ENCODE results near the gene CASZ1. TPM values are rescaled to one million over a fixed set of nuclear protein-coding genes. Genes with fewer than 3 reads are reported as not detected.

CASZ1 gene
- polyA plus RNA-seq, 3 donors: 14.0 to 14.6 (median 14.1) TPM

DNA sequence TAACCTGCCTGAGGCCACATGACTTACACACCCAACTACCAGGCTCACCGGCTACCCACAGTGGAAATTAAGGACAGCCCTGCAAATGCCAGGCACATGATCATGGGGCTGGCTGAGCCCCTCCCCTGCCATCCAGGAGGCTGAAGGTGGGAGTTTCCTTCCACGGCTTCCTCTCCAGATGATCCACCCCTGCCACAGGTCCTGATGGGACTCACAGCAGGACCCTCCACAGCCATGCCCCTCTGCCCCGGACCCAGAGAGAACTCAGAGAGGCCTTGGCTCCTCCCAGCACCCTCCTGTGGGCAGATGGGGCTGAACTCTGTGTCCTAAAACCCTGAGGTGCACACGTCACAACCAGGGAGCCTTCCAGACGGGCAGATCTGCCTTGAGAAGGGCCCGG, 29.1 kb upstream of the CASZ1 start:
- DNase-seq (ENCODE audit: low read depth in 3 of 3, low spot score in 2 of 3): no peak

GRCh38 chr1:10824821-10825540, 28.5 kb upstream of the CASZ1 start:
- no peak for DNase-seq (ENCODE audit: low read depth in 3 of 3, low spot score in 2 of 3)

DNA sequence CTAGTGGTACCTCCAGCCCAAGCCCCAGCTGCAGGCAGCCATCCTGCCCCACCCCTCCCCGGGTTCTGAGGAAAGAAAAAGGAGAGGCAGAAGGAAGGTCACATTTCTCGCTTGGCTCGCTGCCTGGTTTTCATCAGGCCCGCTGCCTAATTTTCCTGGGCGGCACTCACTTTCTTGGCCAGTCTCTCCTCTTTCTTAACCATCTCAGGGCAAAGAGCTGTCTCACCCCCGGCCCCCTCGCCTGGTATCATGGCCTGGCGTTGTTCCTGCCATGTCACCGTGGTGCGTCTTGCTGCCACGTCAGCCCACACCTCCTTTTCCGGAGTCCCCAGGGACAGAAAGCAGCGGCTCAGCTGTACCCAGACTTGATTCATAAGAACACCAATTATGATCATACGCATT, 26.6 kb upstream of the CASZ1 start:
- no peak for DNase-seq (ENCODE audit: low read depth in 3 of 3, low spot score in 2 of 3)

DNA sequence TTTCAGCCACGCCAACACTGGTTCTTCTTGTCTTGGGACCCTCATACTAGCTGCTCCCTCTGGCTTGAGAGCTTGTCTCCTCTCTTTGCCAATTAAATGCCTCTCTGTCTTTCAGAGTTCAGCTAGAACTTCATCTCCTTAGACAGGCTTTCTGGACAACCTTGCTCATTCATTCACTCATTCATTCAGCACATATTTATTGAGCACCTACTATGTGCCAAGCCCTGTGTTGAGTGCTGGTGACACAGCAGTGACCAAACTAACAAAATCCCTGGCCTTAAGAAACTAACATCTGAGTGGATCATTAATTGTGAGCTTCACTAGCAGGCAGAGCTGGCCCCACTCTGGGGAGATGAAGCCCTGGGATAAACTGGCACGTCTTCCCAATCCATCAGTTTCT, 24.9 kb upstream of the CASZ1 start:
- DNase-seq (ENCODE audit: low read depth in 3 of 3, low spot score in 2 of 3): no peak

DNA sequence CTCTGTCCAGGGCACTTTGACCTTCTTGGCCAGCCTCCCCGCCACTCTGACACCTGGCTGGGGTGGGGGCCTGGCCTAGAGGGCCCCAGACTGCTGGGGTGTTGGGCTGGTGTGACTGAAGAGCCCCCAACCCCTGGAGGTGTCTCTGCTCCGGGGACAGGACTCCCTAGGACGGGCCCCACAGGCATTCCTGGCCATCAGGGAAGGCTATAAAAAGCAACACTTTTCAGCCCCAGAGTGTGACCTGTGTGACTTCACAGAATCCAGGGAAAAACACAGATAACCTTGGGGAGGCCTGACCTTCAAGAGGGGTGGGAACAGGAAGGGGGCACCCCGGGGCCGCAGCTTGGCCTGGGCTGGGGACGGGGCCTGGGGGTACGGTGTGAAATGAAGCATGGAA, 24.0 kb upstream of the CASZ1 start:
- no peak for DNase-seq (ENCODE audit: low read depth in 3 of 3, low spot score in 2 of 3)

DNA sequence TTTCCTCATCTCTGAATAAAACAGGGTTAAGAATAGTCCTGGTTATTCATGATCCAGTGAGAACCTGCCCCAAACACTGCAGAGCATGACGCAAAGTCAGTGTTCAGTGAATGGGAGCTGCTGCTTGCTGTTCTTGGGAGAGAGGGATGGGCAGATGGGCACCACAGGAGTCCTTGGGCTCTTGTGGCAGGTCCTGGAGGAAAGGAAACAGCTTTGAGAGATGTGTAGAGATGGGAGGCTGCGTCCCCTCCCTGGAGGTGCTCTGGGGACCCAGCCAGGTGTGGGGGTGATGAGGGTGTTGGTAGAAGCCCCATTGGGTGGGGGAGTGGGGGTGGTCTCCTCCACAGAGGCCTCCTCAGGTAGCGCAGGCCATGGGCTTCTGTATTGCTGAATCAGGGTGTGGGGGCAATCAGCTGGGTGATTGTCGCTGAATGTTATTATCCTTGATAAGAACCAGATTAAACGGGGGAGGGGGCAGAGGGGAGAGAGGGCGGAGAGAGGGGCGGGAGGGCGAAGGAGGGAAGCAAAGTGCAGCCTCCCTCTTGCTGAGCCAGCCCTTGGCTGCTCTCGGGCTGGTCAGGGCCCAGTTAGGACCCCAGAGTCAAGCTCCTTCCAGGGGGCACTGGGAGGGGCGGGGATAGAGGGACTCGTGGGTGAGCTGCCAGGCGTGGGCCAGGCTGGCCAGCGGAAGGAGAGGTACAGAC, 22.9 kb upstream of the CASZ1 start:
- DNase-seq (ENCODE audit: low read depth in 3 of 3, low spot score in 2 of 3): no peak

GRCh38 chr1:10818262-10819197, 22.1 kb upstream of the CASZ1 start:
- no peak for DNase-seq (ENCODE audit: low read depth in 3 of 3, low spot score in 2 of 3)

DNA sequence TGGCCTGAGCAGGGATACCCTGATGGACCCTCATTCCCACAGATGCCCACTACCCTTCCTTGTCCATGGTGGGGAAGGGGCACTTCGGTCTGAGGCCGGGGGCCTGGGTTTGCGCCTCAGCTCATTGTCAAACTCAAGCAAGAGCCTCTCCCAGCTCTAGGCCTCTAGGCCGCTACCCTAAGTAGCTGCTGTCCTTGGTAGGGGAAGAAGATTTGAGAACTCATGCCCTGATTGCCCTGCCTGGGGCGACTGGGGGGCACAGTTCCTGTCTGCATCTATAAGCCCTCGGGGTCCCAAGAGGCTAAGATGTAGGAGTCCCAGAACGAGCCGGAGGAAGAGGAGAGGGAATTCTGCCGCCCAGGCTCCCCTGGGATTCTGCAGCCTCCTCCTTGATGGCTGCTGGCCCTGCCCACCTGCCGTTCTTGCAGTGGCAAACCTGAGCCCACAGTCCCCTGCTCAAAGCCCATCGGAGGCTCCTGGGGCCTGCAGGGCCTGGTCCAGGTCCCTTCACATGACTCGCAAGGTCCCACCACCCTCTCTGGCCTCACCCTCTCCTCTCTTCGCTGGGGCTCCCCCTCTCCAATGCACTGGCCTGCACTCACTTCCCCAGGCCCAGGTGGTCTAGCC, 20.4 kb upstream of the CASZ1 start:
- DNase-seq (ENCODE audit: low read depth in 3 of 3, low spot score in 2 of 3): no peak

DNA sequence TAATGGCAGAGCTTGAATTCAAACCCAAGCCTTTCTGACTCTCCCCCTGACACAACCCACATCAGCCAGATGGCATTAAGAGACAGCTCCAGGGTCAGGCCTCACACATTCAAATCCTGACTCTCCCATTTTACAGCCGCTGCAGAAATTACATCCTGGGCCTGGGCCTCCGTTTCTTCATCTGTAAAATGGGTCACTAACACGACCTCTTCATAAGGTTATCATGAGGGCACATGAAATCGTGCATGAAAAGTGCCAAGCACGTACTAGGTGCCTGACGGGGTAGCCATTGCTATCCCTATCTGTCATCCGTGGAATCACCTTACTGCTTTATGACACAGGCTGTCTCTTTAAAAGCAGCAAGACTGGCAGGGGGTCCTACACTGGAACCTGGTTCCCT, 19.8 kb upstream of the CASZ1 start:
- DNase-seq (ENCODE audit: low read depth in 3 of 3, low spot score in 2 of 3): no peak

- DNase-seq (ENCODE audit: low read depth in 3 of 3, low spot score in 2 of 3): no peak
Measured at GRCh38 chr1:10815858-10816195, 19.4 kb upstream of the CASZ1 start.

GRCh38 chr1:10814976-10815857, 18.8 kb upstream of the CASZ1 start:
- no peak for DNase-seq (ENCODE audit: low read depth in 3 of 3, low spot score in 2 of 3)

GRCh38 chr1:10814312-10814711, 17.9 kb upstream of the CASZ1 start:
- no peak for DNase-seq (ENCODE audit: low read depth in 3 of 3, low spot score in 2 of 3)

DNA sequence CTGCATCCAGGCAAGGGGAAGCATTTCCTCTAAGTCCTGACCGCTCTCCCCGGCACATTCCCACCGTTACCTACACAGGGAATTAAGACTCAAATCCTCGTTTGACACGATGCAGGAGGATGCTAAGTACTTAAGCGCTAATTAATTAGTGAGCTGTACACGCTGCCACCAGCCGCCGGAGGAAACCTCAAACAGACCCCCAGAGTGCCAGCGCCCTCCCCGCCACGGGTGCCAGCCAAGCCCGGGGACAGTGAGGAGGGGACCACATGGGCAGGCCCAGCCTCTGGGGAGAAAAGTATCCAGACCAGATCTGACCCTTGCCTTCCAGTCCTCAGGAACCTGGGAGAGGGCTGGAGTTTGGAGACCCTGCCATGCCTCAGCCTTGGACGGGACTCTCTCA, 17.4 kb upstream of the CASZ1 start:
- no peak for DNase-seq (ENCODE audit: low read depth in 3 of 3, low spot score in 2 of 3)

DNA sequence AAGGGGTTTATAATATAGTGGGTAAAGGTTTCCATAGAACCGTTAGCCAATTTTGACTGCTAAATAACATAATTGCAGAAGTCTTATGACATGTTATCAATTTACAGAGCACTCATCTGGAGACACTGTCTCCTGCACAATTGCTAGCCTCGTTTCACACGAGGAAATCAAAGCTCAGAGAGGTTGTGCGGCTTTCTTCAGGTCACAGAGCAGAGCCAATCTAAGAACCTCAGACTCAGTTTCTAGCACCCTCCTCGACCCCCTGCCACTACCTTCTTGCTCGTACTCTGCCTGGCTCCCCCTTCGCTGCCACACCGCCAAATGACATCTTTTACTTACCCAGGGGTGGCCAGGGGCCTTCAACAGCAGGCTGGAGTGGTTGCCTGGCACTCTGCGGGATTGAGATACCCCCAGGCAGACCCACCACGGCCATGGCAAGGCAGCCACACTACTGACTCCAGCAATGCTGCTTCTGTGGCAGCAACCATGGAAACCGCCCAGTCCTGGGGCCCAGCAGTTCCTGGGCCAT, 16.0 kb upstream of the CASZ1 start:
- DNase-seq (ENCODE audit: low read depth in 3 of 3, low spot score in 2 of 3): no peak

- DNase-seq (ENCODE audit: low read depth in 3 of 3, low spot score in 2 of 3): no peak
Measured at GRCh38 chr1:10808441-10808840, 12.0 kb upstream of the CASZ1 start.

- no peak for DNase-seq (ENCODE audit: low read depth in 3 of 3, low spot score in 2 of 3)
Measured at GRCh38 chr1:10806966-10807365, 10.5 kb upstream of the CASZ1 start.

- DNase-seq (ENCODE audit: low read depth in 3 of 3, low spot score in 2 of 3): no peak
Measured at GRCh38 chr1:10803971-10804820, 7.8 kb upstream of the CASZ1 start.

- DNase-seq (ENCODE audit: low read depth in 3 of 3, low spot score in 2 of 3): no peak
Measured at GRCh38 chr1:10802944-10803715, 6.7 kb upstream of the CASZ1 start.
